Femur (tissue), 1 donor: ENCODE measurements around the gene RNASE7.
"Not testable (repeated sequence)": the region's sequence is repeated elsewhere in the genome, so short reads cannot be mapped to it uniquely, and the experiment has no call there.

Experiments used
- DNase-seq: peaks from one replicate; pipeline ENCODE4 v3.0.0-alpha.2; 2017

RNASE7 gene

DNA sequence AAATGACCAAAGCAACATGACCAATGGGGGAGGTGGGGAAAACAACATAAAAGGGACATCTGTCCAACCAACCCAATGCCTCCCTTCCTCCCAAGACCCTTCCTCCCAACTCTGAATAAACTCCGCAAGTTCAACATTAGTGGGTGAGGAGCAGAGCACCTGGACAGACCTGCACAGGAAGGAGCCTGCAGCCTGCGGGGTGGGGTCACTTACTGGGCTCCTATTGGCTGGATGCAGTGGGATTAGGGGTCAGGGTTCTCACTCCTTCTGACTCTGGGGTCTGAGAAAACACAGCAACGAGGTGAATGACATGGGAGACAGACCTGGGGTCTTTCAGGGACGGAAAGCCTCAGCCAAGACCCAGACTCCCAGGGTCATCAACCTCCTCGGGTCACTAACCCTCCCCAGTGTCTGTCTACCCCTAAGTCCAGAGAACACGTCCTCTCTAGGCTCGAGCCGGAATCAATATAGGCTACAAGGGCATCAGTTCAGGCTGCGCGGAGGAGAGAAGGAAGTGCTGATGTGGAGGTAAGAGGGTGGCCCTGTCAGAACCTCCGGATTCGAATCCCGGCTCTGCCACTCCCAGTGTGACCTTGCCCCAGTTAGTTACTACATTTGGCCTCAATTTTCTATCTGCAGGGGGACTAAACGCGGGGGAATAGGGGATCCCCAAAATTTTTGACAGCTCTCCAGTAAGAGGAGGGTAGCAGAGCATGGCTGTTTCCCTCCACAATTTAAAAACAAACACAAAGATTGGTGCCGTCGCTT is 18.2 kb upstream of the RNASE7 start:
- DNase-seq: no peak

DNA sequence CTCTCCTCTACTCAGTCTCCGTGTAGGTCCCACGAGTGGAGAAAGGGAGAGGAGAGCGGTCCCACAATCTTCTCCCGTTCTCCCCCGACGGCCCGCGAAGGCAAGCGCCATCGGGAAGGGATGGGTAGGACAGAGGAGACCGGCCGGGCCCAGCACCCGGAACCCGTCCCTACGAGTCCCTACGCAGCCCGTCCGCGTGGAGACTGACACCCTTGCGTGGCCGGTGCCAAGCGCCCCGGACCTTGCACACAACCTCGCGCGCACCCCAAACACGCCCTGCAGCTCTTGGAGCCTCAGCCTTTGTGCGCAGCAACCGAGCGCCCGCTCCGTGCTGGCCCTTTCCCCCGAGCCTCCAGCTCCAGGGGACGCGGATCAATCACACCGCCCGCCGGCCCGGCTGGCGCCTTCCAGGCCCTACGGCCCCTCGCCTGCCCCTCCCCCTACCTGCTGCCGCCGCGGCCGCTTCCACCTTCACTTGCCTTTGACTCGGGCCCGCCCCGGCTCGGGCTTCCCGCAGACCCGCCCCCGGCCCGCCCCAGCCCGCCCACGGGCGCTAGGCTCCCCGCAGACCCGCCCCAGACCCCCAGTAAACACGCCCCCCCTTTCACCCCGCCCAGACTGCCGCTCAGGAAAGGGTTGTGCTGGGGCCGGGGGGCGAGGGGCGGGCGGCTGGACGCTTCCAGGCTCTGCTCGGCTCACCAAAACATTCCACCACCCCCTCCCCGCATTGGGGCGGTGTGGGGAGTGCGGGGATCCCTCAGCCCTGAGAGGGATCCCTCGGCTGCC is 17.4 kb upstream of the RNASE7 start, which contains the start of gene NDRG2:
Gene NDRG2 (minus strand): TSS at position 477 of the 786 bp plus-strand sequence. CDS start 1,746 bp downstream, outside the sequence.
- DNase-seq: peak; percentile 87

- DNase-seq: peak; percentile 80
Measured at GRCh38 chr14:21025371-21026273, 16.5 kb upstream of the RNASE7 start.

DNA sequence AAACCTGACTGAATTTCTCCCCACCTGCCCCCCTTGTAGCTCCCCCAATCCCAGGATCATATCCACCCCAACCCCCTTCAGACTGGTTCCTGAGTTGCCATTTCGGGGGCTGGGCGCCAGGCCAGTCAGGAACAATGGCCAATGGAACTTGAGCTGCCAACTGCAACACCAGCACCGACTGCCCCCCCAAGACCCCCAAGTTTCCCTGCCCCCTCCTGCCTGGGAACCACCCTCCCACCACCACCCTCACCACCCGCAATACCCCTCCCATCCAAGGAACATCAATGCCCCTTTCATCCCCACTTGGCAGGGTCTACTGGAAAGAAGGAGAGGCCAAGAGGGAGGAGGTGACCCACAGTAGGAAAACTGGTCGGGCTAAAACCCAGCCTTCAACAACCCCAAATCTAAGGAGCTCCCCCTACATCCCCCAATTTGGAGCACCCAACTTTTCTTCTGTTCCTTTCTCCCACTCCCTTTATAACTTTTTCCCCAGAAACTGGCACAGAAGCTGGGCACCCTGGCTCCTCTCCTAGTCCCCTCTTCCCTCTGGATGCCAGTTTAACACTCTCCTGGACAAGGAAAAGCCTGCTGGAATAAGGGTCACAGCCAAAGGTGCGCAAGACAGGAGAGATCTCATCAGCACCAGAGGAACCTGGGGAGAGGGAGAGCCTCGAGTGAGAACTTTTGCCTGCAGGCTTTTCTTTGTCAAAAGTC is 15.7 kb upstream of the RNASE7 start:
- peak; percentile 71 for DNase-seq

DNA sequence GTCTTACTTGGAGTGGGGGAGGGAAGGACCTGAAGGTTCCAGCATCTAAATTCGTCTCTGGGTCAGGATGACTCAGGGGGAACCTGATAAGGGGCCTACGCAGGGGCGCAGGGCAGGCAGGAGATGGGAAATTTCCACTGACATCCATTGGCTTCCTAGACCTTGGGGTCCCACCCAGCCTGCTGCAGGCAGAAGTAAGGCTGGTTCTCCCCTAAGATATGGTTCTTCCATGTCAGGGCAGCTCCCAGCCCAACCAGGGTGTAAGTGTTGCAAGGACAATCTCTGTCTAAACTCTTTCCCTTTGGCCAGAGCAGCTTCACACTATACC is 15.2 kb upstream of the RNASE7 start:
- no peak for DNase-seq

DNA sequence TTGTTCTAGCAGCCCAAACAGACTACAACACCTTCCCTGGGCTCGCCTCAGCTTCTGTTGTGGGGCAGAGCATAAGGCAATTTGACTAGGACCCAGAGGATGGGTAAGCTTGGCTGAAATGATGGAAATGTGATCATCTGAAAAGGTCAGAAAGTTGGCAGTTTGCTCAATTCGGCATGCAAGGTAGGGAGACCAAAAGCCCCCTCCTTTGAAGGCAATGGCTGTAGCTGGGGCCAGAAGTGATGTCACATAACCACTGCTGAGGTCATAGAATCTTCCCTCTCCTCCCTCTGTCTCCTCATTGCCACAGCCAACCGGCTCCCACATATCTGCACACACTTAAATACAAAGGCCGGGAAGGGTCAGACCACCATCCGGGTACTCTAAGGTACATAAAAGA is 12.2 kb upstream of the RNASE7 start, which contains the start of gene TPPP2:
Gene TPPP2 (plus strand): TSS at position 301 of the 400 bp plus-strand sequence. CDS start 365 bp downstream, outside the sequence.
- DNase-seq: no peak

GRCh38 chr14:21030531-21030930 is 11.6 kb upstream of the RNASE7 start:
- DNase-seq: no peak

- no peak for DNase-seq
Measured at GRCh38 chr14:21032326-21033132, 9.6 kb upstream of the RNASE7 start.

- no peak for DNase-seq
Measured at GRCh38 chr14:21033133-21033698, 8.9 kb upstream of the RNASE7 start.

DNA sequence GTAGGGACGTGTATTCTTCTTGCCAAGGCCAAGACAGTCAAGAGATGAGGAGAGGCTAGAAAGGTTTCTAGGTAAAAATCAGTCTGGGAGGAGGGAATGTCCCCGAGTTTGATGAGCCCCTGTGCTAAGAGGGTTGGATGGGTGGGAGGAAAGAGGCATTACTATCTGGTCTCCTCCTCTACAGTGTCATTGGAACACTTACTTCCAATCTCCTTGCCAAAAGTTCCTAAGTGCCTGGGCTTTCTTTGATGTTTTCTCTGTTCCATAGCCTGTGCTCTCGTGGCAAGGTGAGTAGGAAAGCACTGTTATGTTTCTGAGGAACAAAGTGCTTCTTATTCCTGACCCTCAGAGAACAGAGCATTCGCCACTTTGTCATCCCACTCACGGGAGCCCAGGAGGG is 7.5 kb upstream of the RNASE7 start, which contains the start of gene RNASE13:
Gene RNASE13 (minus strand): TSS at position 101 of the 400 bp plus-strand sequence. CDS start 519 bp downstream, outside the sequence.
- no peak for DNase-seq

DNA sequence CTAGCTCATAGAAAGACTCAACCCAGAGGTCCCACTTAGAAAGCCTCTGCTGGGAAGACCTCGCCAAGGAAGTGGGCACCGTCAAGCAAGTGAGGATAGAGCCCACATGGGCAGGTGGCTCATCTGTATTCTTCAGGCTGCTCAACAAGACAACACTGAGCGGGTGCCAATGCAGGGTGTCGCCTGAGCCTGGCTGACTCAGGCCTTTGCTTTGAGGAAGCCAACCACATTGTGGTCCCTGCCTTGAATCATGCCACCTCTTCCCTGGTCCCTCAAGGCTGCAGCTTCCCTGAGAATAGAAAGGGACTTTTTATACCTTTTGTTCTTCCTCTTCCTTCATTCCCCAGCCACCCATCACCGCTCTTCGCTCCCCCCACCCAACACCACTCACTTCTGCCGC is 5.4 kb upstream of the RNASE7 start:
- DNase-seq: no peak

- no peak for DNase-seq
Measured at GRCh38 chr14:21037156-21037555, 5.0 kb upstream of the RNASE7 start.

DNA sequence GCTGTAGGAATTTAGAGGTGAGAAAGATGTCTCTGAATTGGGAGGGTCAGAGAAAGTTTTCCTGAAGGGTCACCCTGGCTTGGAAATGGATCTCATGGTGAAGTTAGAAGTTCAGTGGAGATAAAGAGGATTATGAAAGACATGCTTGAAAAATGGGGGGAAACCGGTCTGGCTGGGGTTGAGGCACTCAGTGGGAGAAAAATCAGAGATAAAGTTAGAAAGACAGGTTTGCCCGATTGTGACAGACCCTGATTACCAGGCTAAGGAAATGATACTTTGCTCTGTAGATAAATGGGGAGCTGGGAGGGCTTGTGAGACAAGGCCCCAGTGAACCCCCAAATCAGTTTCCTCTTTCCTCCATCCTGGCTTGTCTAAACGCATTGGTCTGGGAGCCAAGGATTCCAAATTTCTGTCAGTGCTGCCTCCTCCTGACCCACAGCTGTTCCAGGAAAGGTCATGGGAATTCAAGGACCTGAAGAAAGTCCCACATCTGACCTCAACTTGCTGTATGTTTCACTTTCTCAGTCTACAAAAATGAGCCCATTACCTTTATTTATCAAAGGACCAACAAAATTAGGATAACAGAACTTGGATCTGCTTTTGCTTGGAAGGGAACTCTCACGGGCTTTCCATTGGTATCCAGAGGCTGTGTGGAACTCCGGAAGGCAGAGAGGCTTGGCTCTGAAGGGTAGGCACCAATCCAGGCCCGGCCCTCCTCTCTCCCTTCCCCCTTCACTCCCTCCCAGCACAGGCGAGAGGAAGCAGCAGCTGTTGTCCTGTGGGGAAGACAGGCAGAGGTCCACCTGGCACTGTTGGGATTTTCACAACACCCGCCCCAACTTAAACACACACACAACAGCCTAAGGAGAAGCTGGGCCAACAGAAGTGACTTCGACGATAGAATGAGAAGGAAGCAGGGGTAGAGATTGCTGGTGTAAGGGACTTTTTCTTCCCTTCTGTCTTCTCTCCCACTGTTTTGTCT is 3.4 kb upstream of the RNASE7 start:
- DNase-seq: peak; percentile 92

GRCh38 chr14:21039585-21040369 is 2.4 kb upstream of the RNASE7 start:
- peak; percentile 69 for DNase-seq

DNA sequence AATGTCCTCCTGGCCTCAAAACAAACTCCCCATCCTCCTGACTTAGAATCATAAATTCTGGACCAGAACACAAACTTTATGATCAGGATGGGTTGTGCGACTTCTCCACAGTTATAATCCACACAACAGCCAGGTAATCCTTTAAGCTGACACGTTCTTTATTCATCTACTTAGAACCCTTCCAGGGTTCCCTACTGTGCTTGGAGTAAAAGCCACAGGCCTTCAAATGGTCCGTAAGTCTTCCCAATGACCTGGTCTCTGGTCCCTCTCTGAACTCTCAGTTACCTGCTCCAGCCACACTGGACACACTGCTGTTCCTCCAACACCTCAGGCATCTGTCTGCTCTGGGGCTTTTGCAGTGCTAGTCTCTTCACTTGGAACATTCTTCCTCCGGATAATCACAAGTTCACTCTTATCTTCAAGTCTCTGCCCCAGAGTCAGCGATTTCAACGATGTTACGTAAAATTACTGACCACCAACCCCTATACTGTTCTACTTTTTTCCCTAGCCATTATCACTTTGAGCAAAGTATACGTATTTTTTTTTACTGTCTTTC is 1.7 kb upstream of the RNASE7 start:
- DNase-seq: no peak

DNA sequence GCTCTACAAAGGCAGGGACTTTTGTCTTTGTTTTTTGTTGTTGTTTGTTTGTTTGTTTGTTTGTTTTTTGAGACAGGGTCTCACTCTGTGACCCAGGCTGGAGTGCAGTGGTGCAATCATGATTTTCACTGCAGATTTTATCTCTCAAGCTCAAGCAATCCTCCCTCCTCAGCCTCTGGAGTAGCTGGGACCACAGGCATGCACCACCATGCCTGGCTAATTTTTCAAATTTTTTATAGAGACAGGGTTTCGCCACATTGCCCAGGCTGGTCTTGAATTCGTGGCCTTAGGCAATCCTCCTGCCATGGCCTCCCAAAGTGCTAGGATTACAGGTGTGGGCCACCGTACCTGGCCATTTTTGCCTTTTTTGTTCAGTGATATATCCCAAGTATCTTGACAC is 1.2 kb upstream of the RNASE7 start:
- DNase-seq: not testable (repeated sequence)

DNA sequence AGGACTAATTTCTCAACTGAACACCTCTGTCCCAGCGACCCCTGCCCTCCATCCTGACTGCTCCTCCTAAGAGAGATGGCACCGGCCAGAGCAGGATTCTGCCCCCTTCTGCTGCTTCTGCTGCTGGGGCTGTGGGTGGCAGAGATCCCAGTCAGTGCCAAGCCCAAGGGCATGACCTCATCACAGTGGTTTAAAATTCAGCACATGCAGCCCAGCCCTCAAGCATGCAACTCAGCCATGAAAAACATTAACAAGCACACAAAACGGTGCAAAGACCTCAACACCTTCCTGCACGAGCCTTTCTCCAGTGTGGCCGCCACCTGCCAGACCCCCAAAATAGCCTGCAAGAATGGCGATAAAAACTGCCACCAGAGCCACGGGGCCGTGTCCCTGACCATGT is 756 bp downstream of the RNASE7 start:
- no peak for DNase-seq

- no peak for DNase-seq
Measured at GRCh38 chr14:21043387-21043973, 1.3 kb downstream of the RNASE7 start.
